ENCODE results near the gene SLC22A1. TPM values are rescaled to one million over a fixed set of nuclear protein-coding genes. Genes with fewer than 3 reads are reported as not detected.

The SLC22A1 gene
- polyA plus RNA-seq, 1 donor from 2014 or later, result 0.71 TPM

- H3K27me3 ChIP-seq (ENCODE audit: insufficient read depth, low read depth, low read length), result no peaks in the 10 kb centered on the region
- no peaks in the 10 kb centered on the region for H3K36me3 ChIP-seq (ENCODE audit: insufficient read depth, low read length)
- no peak overlapping the region for H3K27ac ChIP-seq (ENCODE audit: low read length)
- no peaks in the 10 kb centered on the region for H3K9me2 ChIP-seq (ENCODE audit: insufficient read depth, low read length)
- H2AFZ ChIP-seq (ENCODE audit: low read depth, low read length), result no peak overlapping the region
- TF ChIP-seq EZH2 (IDR thresholded peaks at IDR 0.05; ENCODE audit: borderline replicate concordance, insufficient read depth, low read length, poor library complexity, severe bottlenecking), result no peak
- no peak for TF ChIP-seq REST (IDR thresholded peaks at IDR 0.05; ENCODE audit: borderline replicate concordance)
- TF ChIP-seq TAF1 (IDR thresholded peaks at IDR 0.05; ENCODE audit: low read depth), result no peak
- no peak for TF ChIP-seq EP300 (conservative IDR thresholded peaks at IDR 0.05; ENCODE audit: poor library complexity, severe bottlenecking)
- no peak for TF ChIP-seq SMC3 (conservative IDR thresholded peaks at IDR 0.05; ENCODE audit: poor library complexity)
- TF ChIP-seq MXI1 (conservative IDR thresholded peaks at IDR 0.05; ENCODE audit: poor library complexity, severe bottlenecking), result no peak
- TF ChIP-seq, protein P1, sequence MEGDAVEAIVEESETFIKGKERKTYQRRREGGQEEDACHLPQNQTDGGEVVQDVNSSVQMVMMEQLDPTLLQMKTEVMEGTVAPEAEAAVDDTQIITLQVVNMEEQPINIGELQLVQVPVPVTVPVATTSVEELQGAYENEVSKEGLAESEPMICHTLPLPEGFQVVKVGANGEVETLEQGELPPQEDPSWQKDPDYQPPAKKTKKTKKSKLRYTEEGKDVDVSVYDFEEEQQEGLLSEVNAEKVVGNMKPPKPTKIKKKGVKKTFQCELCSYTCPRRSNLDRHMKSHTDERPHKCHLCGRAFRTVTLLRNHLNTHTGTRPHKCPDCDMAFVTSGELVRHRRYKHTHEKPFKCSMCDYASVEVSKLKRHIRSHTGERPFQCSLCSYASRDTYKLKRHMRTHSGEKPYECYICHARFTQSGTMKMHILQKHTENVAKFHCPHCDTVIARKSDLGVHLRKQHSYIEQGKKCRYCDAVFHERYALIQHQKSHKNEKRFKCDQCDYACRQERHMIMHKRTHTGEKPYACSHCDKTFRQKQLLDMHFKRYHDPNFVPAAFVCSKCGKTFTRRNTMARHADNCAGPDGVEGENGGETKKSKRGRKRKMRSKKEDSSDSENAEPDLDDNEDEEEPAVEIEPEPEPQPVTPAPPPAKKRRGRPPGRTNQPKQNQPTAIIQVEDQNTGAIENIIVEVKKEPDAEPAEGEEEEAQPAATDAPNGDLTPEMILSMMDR (IDR thresholded peaks at IDR 0.05; ENCODE audit: poor library complexity, severe bottlenecking), result no peak
- TF ChIP-seq RAD21 (conservative IDR thresholded peaks at IDR 0.05), result no peak
- TF ChIP-seq POLR2AphosphoS5 (IDR thresholded peaks at IDR 0.05), result no peak
- H3K79me2 ChIP-seq (replicated peaks; ENCODE audit: insufficient read depth, low read length), result no peaks in the 10 kb centered on the region
- H3K9ac ChIP-seq (ENCODE audit: low read length), result no peak overlapping the region
- no peak overlapping the region for H3K4me3 ChIP-seq (ENCODE audit: low read length)
- H4K20me1 ChIP-seq (ENCODE audit: insufficient read depth), result no peaks in the 10 kb centered on the region
- no peaks in the 10 kb centered on the region for H3F3A ChIP-seq (ENCODE audit: insufficient read depth, low read length, poor library complexity, severe bottlenecking)
- no peaks in the 10 kb centered on the region for H3K9me3 ChIP-seq (ENCODE audit: low read length)
- H3K4me2 ChIP-seq (ENCODE audit: low read length), result no peak overlapping the region
Observed at GRCh38 chr6:160092602-160093001, 29.0 kb upstream of the SLC22A1 start.

- H3F3A ChIP-seq (ENCODE audit: insufficient read depth, low read length, poor library complexity, severe bottlenecking), result no peaks in the 10 kb centered on the region
- no peaks in the 10 kb centered on the region for H3K27me3 ChIP-seq (ENCODE audit: insufficient read depth, low read depth, low read length)
- TF ChIP-seq, protein P1 (IDR thresholded peaks at IDR 0.05; ENCODE audit: poor library complexity, severe bottlenecking), result no peak
- TF ChIP-seq SMC3 (conservative IDR thresholded peaks at IDR 0.05; ENCODE audit: poor library complexity), result no peak
- TF ChIP-seq EP300 (conservative IDR thresholded peaks at IDR 0.05; ENCODE audit: poor library complexity, severe bottlenecking), result no peak
- TF ChIP-seq EZH2 (IDR thresholded peaks at IDR 0.05; ENCODE audit: borderline replicate concordance, insufficient read depth, low read length, poor library complexity, severe bottlenecking), result no peak
- no peak for TF ChIP-seq POLR2AphosphoS5 (IDR thresholded peaks at IDR 0.05)
- no peak for TF ChIP-seq REST (IDR thresholded peaks at IDR 0.05; ENCODE audit: borderline replicate concordance)
- no peak for TF ChIP-seq RAD21 (conservative IDR thresholded peaks at IDR 0.05)
- no peak for TF ChIP-seq TAF1 (IDR thresholded peaks at IDR 0.05; ENCODE audit: low read depth)
- TF ChIP-seq MXI1 (conservative IDR thresholded peaks at IDR 0.05; ENCODE audit: poor library complexity, severe bottlenecking), result no peak
- no peak overlapping the region for H3K4me3 ChIP-seq (ENCODE audit: low read length)
- no peaks in the 10 kb centered on the region for H3K36me3 ChIP-seq (ENCODE audit: insufficient read depth, low read length)
- no peak overlapping the region for H2AFZ ChIP-seq (ENCODE audit: low read depth, low read length)
- no peak overlapping the region for H3K4me2 ChIP-seq (ENCODE audit: low read length)
- no peaks in the 10 kb centered on the region for H3K9me3 ChIP-seq (ENCODE audit: low read length)
- H3K9ac ChIP-seq (ENCODE audit: low read length), result no peak overlapping the region
- no peaks in the 10 kb centered on the region for H3K79me2 ChIP-seq (replicated peaks; ENCODE audit: insufficient read depth, low read length)
- H3K27ac ChIP-seq (ENCODE audit: low read length), result no peak overlapping the region
- no peaks in the 10 kb centered on the region for H4K20me1 ChIP-seq (ENCODE audit: insufficient read depth)
- H3K9me2 ChIP-seq (ENCODE audit: insufficient read depth, low read length), result no peaks in the 10 kb centered on the region
Observed at GRCh38 chr6:160093061-160093460, 28.6 kb upstream of the SLC22A1 start.
